Anterior cingulate cortex (tissue), 58 donors: ENCODE measurements around the gene GIMAP6.
"Not testable (repeated sequence)": the region's sequence is repeated elsewhere in the genome, so short reads cannot be mapped to it uniquely, and the experiment has no call there.

Experiments
- DNase-seq, 58 donors: peaks; one replicate each; lab custom pipeline; 2025; lab: John Stamatoyannopoulos, UW

Gene GIMAP6

DNA sequence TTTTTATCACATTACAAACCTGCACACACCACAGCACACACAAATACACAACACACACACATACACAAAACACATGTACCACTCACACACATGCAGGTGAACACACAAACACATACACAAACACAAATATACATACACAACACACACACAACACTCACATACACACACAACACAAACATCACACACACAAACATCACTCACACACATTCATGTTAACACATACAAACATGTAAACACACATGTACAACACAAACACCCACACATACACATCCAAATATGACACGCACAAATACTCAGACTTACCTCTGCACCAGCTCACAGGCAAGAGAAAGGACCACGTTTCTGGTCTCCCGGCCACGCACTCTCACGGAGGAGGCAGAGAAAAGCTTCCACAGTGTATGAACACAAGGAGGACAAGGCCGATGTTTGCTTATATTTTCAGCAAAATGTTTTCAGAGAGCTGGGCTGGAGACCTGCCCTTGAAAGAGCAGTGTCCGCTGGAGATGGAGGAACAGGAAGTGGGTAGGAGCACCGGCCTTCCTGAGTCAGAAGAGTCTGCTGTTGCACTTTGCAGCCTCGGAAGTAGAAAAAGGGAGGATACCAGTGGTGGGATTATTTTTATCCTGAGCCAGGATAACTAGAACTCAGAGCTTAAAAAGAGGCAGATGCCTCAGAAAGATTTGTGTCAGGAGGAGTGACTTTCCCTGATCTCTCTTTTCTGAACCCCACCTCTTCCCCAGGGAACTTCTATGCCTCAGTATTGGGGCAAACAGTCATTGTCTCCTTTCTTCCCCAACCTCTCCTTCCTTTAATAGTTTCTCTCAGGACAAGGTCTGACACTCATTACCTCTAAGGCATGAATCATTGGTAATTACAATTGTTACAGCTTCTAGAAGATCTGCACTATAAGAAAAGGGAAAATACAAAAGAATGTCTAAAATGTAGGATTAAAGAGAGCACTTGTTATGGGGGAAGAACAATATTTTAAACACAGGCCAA, at the start of gene GIMAP6:
Gene GIMAP6 (minus strand): TSS at position 520 of the 999 bp plus-strand sequence. CDS start 2,243 bp downstream, outside the sequence.
- no peak for DNase-seq

DNA sequence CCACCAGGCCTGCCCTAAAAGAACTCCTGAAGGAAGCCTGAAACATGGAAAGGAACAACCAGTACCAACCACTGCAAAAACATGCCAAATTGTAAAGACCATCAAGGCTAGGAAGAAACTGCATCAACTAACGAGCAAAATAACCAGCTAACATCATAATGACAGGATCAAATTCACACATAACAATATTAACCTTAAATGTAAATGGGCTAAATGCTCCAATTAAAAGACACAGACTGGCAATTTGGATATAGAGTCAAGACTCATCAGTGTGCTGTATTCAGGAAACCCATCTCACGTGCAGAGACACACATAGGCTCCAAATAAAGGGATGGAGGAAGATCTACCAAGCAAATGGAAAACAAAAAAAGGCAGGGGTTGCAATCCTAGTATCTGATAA, 48.2 kb upstream of the GIMAP6 start:
- not testable (repeated sequence) for DNase-seq

DNA sequence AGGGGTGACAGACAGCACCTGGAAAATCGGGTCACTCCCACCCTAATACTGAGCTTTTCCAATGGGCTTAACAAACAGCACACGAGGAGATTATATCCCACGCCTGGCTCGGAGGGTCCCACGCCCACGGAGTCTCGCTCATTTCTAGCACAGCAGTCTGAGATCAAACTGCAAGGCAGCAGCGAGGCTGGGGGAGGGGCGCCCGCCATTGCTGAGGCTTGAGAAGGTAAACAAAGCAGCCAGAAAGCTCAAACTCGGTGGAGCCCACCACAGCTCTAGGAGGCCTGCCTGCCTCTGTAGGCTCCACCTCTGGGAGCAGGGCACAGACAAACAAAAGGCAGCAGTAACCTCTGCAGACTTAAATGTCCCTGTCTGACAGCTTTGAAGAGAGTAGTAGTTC, 46.4 kb upstream of the GIMAP6 start:
- DNase-seq: not testable (repeated sequence)

DNA sequence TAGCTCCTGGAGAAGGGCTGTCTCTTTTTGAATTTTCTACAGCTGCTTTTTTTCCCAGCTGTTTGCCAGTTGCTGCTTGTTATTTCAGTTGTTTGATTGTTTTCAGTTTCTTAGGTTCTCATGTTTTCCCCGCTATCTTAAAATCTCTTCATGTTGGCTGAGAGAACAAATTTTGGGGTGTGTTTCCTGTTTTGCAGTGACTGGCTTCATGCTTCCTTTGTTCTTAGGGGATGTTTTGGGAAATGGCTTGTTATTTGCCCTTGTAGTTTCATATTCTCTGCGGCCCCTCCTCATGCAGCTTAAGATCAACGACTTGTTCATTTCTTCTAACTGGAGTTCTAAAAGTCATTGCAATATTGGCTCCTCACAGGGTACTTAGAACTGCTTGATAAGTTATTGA, 44.7 kb upstream of the GIMAP6 start:
- not testable (repeated sequence) for DNase-seq

DNA sequence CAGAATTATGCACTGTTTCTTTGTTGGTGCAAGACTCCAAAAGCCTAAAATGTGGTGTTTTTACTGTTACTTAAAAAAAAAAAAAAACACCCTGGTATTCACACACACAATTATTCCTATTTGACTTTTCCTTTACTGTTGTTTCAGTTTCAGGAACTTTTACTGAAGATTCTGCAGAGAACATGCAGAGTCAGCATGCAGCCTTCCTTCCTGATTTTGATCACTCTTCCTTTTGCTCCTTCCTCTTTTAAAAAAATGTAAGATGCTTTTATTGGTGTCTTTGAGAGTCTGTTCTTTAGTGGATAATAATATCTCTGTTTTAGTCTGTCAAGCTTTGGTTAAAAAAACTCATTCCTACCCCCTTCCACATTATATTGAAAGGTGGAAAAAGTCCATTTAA, 44.1 kb upstream of the GIMAP6 start:
- DNase-seq: not testable (repeated sequence)

DNA sequence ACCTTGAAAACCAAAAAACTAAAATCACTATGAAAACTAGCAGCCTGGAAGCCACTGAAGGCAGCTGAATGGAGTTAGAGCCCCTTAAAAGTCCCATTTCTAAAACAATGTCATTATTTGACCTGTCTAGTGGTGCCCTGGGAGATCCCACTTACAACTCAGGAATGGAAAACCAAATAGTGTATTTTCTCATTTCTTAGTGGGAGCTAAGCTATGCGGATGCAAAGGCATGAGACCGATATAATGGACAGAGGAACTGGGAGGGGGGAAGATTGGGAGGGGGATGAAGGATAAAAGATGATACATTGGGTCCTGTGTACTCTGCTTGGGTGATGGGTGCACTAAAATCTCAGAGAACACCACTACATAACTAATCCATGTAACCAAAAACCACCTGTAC, 43.5 kb upstream of the GIMAP6 start:
- DNase-seq: no peak

DNA sequence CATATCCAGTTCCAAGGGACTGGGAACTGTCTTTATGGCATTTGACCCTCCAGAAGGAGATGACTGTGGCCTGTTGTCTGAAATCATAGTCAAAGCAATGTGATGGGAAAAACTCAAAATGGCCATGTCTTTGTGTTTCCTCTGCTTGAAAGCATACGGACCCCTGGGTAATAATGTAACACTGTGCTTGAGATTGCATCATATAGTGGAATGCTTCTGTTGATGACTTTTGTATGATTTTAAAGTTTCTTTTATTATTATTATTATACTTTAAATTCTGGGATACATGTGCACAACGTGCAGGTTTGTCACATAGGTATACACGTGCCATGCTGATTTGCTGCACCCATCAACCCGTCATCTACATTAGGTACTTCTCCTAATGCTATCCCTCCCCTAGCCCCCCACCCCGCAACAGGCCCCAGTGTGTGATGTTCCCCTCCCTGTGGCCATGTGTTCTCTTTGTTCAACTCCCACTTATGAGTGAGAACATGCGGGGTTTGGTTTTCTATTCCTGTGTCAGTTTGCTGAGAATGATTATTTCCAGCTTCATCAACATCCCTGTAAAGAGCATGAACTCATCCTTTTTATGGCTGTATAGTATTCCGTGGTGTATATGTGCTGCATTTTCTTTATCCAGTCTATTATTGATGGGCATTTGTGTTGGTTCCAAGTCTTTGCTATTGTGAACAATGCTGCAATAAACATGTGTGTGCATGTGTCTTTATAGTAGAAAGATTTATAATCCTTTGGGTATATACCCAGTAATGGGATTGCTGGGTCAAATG, 39.8 kb upstream of the GIMAP6 start:
- DNase-seq: not testable (repeated sequence)

DNA sequence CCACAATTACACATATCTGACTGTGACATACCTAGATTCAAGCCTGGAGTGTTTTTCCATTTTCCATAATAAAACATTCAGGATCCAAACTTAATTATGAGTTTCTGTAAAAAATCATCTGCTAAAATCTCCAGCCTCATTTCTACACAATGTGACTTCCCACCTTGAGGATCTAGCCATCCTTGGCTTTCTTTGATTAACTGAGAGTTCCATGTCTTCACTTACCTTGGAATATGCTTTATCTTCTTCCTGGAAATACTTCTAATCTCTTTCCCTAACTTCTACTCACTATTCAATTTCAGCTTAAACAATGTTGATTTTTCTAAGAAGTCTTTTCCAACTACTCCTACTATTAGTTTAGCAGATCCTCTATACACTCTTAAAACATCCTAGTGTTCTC, 36.8 kb upstream of the GIMAP6 start:
- DNase-seq: no peak

DNA sequence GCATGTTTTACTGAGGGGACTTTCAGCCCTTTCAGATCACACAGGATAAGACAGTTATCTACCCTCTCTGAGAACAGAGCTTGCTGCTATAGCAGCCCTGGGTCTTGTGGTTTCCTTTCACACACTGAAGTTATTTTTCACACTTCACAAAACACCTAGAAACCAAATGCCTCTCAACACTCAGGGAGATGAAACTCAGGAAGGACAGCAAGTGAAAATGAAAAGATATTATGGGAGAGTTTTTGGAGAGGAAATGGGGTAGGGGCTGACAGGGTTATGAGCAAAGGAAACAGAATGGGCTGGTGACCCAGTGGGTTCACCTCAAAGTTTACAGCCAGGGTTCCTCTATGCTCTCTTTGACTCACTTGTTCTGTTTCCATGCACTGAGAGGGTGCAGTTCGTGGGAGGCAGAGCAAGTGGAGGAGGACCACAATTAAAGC, 36.3 kb upstream of the GIMAP6 start:
- DNase-seq: no peak

DNA sequence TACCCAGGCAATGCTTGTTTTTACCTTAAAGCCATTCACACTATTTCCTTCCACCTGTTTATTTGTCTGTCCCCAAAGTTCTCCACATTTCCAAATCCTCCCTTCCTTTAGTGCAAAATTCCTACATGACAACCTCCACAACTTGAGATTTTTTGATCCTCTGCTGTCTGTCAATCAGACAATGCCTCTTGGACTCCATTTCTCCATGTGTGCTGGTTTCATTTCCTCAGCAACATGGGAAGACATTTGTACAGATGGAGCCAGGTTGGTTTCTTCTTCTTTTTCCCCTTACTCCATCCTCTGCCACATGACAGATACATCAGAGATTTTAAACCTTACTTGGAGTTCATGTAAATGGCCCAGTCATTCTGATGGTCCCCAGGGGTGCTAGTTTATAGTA, 34.2 kb upstream of the GIMAP6 start:
- no peak for DNase-seq

DNA sequence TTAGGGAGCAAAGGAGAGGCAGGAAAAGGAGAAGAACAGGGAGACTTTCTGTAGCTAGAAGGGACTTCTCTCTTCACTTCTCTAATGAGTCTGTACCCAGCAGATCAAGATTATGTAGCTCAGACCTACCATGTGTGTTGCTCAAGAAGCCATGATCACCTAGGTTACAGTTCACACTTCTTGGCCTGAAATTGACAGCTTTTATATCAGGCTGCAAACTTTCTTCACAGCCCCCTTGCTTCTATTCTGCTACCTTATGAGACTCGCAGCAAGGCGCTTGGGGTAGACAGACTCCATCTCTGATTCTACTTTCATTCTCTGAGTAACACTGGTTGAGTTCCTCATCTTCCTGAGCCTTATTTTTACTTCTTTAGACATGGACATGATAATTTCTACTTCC, 33.7 kb upstream of the GIMAP6 start:
- no peak for DNase-seq

DNA sequence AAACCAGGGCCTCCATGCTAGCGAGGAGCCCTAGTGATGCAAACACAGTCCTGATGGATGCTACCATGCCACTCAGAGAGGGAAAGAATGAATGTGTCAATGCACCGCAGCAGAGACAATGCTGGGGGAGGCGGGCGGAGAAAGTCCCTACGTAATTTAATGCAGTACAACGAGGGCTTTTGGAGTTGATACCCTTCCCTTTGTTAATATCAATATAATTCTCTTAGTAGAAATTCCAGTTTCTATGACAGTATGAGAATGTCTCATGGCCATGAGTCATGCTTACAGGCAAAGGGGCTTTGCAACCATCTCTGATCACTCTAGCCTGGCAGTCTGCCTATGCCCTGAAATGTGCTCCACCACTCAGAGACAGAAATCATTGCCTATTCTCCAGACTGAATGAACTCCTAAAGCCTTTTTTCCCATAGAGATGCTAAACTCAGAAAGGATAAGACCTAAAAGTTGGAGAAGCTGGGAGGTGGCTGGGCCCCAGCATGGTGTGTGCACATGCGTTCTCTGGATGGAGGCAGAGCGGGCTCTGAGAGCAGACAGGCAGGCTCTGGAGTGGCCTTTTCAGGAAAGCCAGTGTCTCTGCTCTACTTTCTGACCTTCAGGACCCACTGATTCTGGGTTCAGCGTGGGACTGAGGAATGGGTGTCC, 33.0 kb upstream of the GIMAP6 start:
- DNase-seq: no peak

DNA sequence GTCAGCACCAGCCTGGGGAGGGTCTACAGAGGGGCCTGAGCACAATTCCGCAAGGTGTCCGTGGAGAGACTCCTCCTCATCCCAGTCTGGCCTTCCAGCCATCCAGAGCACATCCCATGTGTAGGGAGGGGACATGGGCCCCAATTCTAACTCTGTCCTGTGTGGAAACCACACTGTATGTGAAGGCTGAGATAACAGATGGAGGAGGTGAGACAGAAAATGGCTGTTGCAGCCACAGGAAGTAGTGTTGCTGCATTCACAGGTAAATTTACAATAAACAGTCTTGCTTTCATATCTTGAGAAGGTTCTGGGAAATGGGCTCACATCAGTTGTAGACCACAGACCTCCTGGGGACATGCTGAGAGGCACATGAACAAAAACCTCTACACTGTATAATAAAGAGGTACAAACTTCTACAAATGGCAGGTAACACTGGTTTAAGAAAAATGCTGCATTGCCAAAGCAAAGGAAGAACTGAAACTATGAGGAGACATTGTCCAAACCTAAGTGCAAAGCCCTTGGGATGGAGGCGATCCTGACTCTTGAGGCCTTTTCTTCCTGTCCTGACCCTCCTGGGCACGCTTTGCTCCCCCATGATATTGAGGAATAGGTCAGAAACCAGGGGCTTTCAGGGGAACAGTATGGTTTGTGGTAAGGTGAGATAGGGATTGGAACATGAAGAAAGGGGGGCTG, 31.8 kb upstream of the GIMAP6 start:
- DNase-seq: no peak

DNA sequence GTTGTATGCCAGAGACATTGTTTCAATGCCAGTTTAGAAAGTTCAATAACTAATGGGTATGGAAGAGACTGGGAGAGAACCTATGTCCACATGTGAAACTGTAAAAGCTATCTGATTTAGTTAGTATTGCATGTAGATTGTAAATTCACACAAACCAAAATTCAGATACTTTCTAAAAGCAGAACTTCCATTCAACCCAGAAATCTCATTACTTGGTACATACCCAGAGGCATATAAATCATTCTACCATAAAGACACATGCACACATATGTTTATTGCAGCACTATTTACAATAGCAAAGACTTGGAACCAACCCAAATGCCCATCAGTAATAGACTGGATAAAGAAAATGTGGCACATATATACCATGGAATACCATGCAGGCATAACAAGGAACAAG, 30.6 kb upstream of the GIMAP6 start:
- DNase-seq: not testable (repeated sequence)

DNA sequence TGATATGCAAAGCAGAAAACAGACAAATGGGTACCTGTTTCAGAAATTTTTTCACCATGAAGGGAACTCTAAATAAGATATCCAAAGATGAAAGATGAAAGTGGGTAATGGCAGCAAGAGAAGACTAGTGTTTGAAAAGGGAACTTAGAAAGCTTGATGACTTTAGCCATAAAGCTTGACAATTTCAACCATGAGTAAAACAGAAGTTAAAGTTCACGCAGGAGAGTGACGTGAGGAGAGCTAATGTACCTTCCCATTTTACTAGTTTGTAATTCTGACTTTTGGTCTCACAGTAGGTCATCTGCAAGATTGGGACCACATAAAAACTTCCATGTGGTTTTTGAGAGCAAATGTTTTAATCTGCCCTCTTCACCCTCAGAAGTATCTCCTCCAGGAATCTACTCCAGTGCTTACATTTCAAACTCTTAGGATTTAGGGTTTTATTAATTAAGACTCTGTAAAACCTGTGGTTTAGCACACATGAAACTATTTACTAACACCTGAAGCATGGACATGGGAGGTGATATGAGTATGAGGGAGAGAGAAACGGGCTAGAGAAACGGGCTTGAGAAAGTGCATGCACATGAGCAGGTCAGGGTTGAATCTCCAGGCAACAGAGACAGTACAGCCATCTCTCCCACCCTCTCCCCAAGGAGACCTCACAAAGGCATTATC, 28.9 kb upstream of the GIMAP6 start:
- no peak for DNase-seq

DNA sequence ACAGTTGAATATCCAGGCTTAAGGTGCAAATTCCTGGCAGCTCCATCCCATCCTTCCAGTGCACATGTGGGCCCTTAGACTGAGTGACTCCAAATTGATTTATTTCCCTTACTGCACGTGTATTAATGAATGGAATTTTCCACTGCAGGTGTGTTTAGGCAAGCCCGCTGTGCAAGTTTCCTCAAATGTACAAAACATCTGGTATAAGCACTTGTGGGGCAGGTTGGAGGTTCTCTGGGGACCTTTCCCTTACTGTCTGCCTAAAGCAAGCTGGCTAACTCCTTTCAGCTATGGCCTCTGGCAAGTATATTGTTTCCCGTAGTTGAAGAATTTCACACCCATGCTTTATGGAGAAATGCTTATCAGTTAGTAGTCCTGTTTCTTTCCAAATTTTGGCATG, 25.3 kb upstream of the GIMAP6 start:
- DNase-seq: no peak

DNA sequence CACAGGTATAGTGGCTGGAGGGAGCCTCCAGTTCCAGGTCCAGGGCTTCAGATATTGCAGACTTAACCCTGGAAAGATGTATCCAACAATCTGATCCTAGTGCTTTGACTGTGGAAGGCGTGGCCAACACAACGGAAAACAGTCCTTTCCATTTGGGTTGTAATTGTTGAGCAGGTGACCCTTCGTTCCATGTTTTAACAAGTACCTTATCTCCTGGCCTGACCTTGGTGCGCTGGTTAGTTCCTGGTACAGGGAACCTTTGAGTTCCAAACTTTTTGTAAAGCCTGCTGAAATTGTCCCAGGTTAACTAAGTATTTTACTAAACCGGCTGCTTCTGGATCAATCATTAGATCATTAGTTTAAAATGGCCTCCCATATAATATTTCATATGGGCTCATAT, 23.9 kb upstream of the GIMAP6 start:
- no peak for DNase-seq

DNA sequence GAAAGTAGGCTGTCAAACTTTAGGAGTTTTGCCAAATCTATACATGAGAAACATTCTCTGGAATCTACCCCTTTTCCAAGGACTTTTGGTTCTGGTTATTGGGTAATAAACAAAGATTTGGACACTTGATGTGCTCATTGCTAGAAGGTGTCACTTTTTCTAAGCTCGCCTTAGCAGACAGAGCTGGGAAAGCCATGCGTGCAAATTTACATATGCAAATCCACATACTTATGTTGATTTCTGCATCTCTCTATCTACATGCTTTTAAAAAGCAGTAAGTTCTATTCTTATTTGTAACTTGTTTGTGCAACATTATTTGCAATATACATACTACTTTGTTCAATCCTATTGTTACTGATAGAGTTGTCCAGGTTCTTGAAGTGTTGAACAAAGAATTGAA, 22.5 kb upstream of the GIMAP6 start:
- DNase-seq: no peak

DNA sequence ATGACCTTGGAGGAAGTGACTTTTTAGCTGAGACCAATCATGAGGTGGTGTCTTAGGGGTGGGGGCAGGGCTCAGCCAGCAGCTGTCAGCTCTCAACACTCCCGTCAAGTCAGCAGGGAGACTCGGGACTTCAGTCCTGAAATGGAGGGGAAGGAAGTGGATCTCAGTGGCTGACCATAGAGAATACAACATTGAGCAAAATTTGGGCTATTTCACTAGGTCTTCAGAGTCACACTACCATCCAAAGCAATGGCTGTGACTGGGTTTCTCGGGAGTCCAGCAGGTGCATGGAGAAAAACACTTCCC, 16.8 kb upstream of the GIMAP6 start:
- no peak for DNase-seq
